Loucy (cell line): ENCODE results near the gene CFAP20.

Source experiments
- EZH2phosphoT487 ChIP-seq: fragments of 200-600 bp; IDR thresholded peaks from 2 replicates; pipeline ENCODE4 v1.6.1; 2018; ENCODE audit warnings: antibody characterized with exemption, mild to moderate bottlenecking, moderate library complexity, borderline replicate concordance
- TF ChIP-seq, protein P1 (sequence below): fragments of 200-600 bp; sonication (generic); conservative IDR thresholded peaks from 2 replicates; pipeline ENCODE4 v1.5.1; 2014; ENCODE audit warnings: mild to moderate bottlenecking, antibody characterized with exemption, low read length

DNA sequence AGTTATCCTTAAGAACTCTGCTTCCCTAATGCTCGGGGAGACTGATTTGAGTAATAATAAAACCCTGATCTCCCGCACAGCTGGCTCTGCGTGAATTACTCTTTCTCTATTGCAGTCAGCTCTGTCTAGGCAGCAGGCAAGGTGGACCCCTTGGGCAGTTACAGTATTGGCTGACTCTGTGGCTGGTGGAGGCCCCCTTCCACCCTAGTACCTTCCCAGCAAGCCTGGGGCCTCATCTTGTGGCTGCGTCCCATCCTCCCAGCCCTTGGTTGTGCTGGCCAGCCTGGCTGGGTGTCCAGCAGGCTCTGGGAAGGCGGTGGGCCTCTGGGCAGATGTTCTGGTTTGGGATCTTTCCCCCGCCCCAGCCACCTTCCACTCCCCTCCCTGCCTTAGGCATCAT lies 44.5 kb downstream of the CFAP20 start:
- TF ChIP-seq, protein P1, sequence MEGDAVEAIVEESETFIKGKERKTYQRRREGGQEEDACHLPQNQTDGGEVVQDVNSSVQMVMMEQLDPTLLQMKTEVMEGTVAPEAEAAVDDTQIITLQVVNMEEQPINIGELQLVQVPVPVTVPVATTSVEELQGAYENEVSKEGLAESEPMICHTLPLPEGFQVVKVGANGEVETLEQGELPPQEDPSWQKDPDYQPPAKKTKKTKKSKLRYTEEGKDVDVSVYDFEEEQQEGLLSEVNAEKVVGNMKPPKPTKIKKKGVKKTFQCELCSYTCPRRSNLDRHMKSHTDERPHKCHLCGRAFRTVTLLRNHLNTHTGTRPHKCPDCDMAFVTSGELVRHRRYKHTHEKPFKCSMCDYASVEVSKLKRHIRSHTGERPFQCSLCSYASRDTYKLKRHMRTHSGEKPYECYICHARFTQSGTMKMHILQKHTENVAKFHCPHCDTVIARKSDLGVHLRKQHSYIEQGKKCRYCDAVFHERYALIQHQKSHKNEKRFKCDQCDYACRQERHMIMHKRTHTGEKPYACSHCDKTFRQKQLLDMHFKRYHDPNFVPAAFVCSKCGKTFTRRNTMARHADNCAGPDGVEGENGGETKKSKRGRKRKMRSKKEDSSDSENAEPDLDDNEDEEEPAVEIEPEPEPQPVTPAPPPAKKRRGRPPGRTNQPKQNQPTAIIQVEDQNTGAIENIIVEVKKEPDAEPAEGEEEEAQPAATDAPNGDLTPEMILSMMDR, result no peak
- no peak for TF ChIP-seq EZH2phosphoT487
